HEK293 (cell line): Measurements from ENCODE around the gene IZUMO4.

Experiments used
- CTCF ChIA-PET: fragments of 350-600 bp; formaldehyde crosslinking; extraction: SDS; loops from one replicate; lab custom pipeline; 2021; ENCODE audit warnings: antibody characterized with exemption; lab: Yijun Ruan, JAX
- POLR2A ChIA-PET: fragments of 300-600 bp; formaldehyde crosslinking; extraction: SDS; loops from one replicate; lab custom pipeline; 2020; ENCODE audit warnings: antibody characterized with exemption, inconsistent platforms; lab: Yijun Ruan, JAX
- H3K27ac ChIP-seq: fragments of 200-500 bp; sonication (Bioruptor generic); 2 replicates; pipeline ENCODE4 v1.5.1; 2014; ENCODE audit warnings: low read depth, low read length, control low read depth, inconsistent platforms; ENCODE audit errors: extremely low read depth
- H3K36me3 ChIP-seq, 2 experiments: fragments of 200-500 bp in 1 of 2; sonication (Bioruptor generic) in 1 of 2; 1 replicate in 1 of 2; 2 replicates in 1 of 2; pipeline ENCODE4 v1.5.1; 2014 to 2017; ENCODE audit warnings: inconsistent platforms in 2 of 2, low read length in 2 of 2; ENCODE audit not compliant: control insufficient read depth in 2 of 2, insufficient read depth in 1 of 2
- H3K4me1 ChIP-seq: fragments of 200-500 bp; sonication (Bioruptor generic); 2 replicates; pipeline ENCODE4 v1.5.1; 2014; ENCODE audit warnings: mild to moderate bottlenecking, low read length, inconsistent platforms; ENCODE audit not compliant: control insufficient read depth, insufficient read depth
- H3K4me3 ChIP-seq: 2 replicates; pipeline ENCODE4 v1.5.1; 2011; ENCODE audit warnings: low read depth, mild to moderate bottlenecking, control low read depth, low read length, moderate library complexity
- H3K9me3 ChIP-seq: fragments of 200-500 bp; sonication (Bioruptor generic); 2 replicates; pipeline ENCODE4 v1.5.1; 2014; ENCODE audit warnings: low read depth, low read length, inconsistent platforms; ENCODE audit not compliant: control insufficient read depth, insufficient read depth
- GLI4 ChIP-seq: fragments of 450-650 bp; formaldehyde crosslinking; IDR thresholded peaks from 2 replicates; pipeline ENCODE4 v1.5.1; 2016; ENCODE audit warnings: missing biosample characterization, missing genetic modification characterization
- HOXC10 ChIP-seq: sonication (generic); formaldehyde crosslinking; IDR thresholded peaks from 2 replicates; pipeline ENCODE4 v1.8.1; 2023; ENCODE audit warnings: mild to moderate bottlenecking, missing genetic modification reagents
- KLF16 ChIP-seq: fragments of 450-650 bp; formaldehyde crosslinking; IDR thresholded peaks from 2 replicates; pipeline ENCODE4 v1.5.1; 2017; ENCODE audit warnings: missing biosample characterization, missing genetic modification characterization
- KLF9 ChIP-seq: fragments of 450-650 bp; formaldehyde crosslinking; IDR thresholded peaks from 2 replicates; pipeline ENCODE4 v1.5.1; 2016; ENCODE audit warnings: missing biosample characterization, missing genetic modification characterization, low read depth
- MYNN ChIP-seq: fragments of 450-650 bp; formaldehyde crosslinking; IDR thresholded peaks from 2 replicates; pipeline ENCODE4 v1.5.1; 2016; ENCODE audit warnings: missing biosample characterization, missing genetic modification characterization, borderline replicate concordance
- OSR2 ChIP-seq: fragments of 450-650 bp; formaldehyde crosslinking; IDR thresholded peaks from 2 replicates; pipeline ENCODE4 v1.5.1; 2016; ENCODE audit warnings: missing biosample characterization, missing genetic modification characterization
- OVOL3 ChIP-seq: fragments of 450-650 bp; formaldehyde crosslinking; IDR thresholded peaks from 2 replicates; pipeline ENCODE4 v1.5.1; 2016; ENCODE audit warnings: missing biosample characterization, missing genetic modification characterization
- RBAK ChIP-seq: fragments of 450-650 bp; formaldehyde crosslinking; IDR thresholded peaks from 2 replicates; pipeline ENCODE4 v1.5.1; 2016; ENCODE audit warnings: missing biosample characterization, missing genetic modification characterization
- SCRT2 ChIP-seq: fragments of 450-650 bp; formaldehyde crosslinking; IDR thresholded peaks from 2 replicates; pipeline ENCODE4 v1.5.1; 2016; ENCODE audit warnings: missing biosample characterization, missing genetic modification characterization
- TSHZ1 ChIP-seq: fragments of 450-650 bp; formaldehyde crosslinking; IDR thresholded peaks from 2 replicates; pipeline ENCODE4 v1.5.1; 2016; ENCODE audit warnings: missing biosample characterization, missing genetic modification characterization, borderline replicate concordance
- ZBTB21 ChIP-seq: fragments of 450-650 bp; formaldehyde crosslinking; IDR thresholded peaks from 2 replicates; pipeline ENCODE4 v1.5.1; 2017; ENCODE audit warnings: missing biosample characterization, missing genetic modification characterization
- ZBTB48 ChIP-seq: fragments of 450-650 bp; formaldehyde crosslinking; IDR thresholded peaks from 2 replicates; pipeline ENCODE4 v1.5.1; 2016; ENCODE audit warnings: missing biosample characterization, missing genetic modification characterization
- ZNF114 ChIP-seq: fragments of 450-650 bp; formaldehyde crosslinking; IDR thresholded peaks from 2 replicates; pipeline ENCODE4 v1.5.0; 2017; ENCODE audit warnings: missing biosample characterization, missing genetic modification characterization
- ZNF140 ChIP-seq: fragments of 450-650 bp; formaldehyde crosslinking; IDR thresholded peaks from 2 replicates; pipeline ENCODE4 v1.5.1; 2016; ENCODE audit warnings: missing biosample characterization, missing genetic modification characterization
- ZNF248 ChIP-seq: fragments of 450-650 bp; formaldehyde crosslinking; IDR thresholded peaks from 2 replicates; pipeline ENCODE4 v1.5.1; 2017; ENCODE audit warnings: missing biosample characterization, missing genetic modification characterization
- ZNF26 ChIP-seq: fragments of 450-650 bp; formaldehyde crosslinking; IDR thresholded peaks from 2 replicates; pipeline ENCODE4 v1.5.1; 2016; ENCODE audit warnings: missing biosample characterization, missing genetic modification characterization
- ZNF391 ChIP-seq: fragments of 450-650 bp; formaldehyde crosslinking; IDR thresholded peaks from 2 replicates; pipeline ENCODE4 v1.5.1; 2016; ENCODE audit warnings: low read depth, missing biosample characterization, missing genetic modification characterization, borderline replicate concordance
- ZNF529 ChIP-seq: fragments of 450-650 bp; formaldehyde crosslinking; IDR thresholded peaks from 2 replicates; pipeline ENCODE4 v1.5.1; 2017; ENCODE audit warnings: missing genetic modification characterization, missing biosample characterization; ENCODE audit not compliant: insufficient replicate concordance
- ZNF580 ChIP-seq: fragments of 450-650 bp; formaldehyde crosslinking; IDR thresholded peaks from 2 replicates; pipeline ENCODE4 v1.5.1; 2016; ENCODE audit warnings: missing biosample characterization, missing genetic modification characterization
- ZNF692 ChIP-seq: fragments of 450-650 bp; formaldehyde crosslinking; IDR thresholded peaks from 2 replicates; pipeline ENCODE4 v1.5.1; 2016; ENCODE audit warnings: missing biosample characterization, missing genetic modification characterization
- ZNF76 ChIP-seq: fragments of 450-650 bp; formaldehyde crosslinking; IDR thresholded peaks from 2 replicates; pipeline ENCODE4; 2016; ENCODE audit warnings: low read depth, missing biosample characterization, missing genetic modification characterization, borderline replicate concordance

IZUMO4 gene

GRCh38 chr19:2114821-2115220 is 18.1 kb downstream of the IZUMO4 start:
- Histone ChIP-seq H3K27ac (no peak overlapping the region), H3K36me3 (peaks cover 9 to 96% of the 10 kb centered on the region in 2 experiments; a peak in 2 of 3 replicates), H3K9me3 (no peaks in the 10 kb centered on the region), H3K4me3 (no peak overlapping the region), H3K4me1 (no peaks in the 10 kb centered on the region)
- no peak for TF ChIP-seq KLF9 (tag by site-specific recombination)
- no peak for TF ChIP-seq ZNF391 (tag by site-specific recombination)
- no peak for TF ChIP-seq ZNF692 (tag by site-specific recombination)
- TF ChIP-seq OVOL3 (tag by site-specific recombination) = no peak
- no peak for TF ChIP-seq TSHZ1 (tag by site-specific recombination)
- no peak for TF ChIP-seq ZNF76 (tag by site-specific recombination)
- no peak for TF ChIP-seq ZBTB48
- TF ChIP-seq ZNF248 (tag by site-specific recombination) = no peak
- TF ChIP-seq SCRT2 (tag by site-specific recombination) = no peak
- TF ChIP-seq KLF16 (tag by site-specific recombination) = no peak
- no peak for TF ChIP-seq RBAK (tag by site-specific recombination)
- TF ChIP-seq MYNN = no peak
- ChIA-PET CTCF (no interaction called here), POLR2A (no interaction called here)

- Histone ChIP-seq H3K4me3 (no peak overlapping the region), H3K4me1 (no peaks in the 10 kb centered on the region)
- TF ChIP-seq OSR2 (tag by site-specific recombination) = no peak
- no peak for TF ChIP-seq MYNN
- TF ChIP-seq ZBTB21 (tag by site-specific recombination) = no peak
- TF ChIP-seq ZNF140 = no peak
- no peak for TF ChIP-seq ZNF580 (tag by site-specific recombination)
- no peak for TF ChIP-seq ZNF114 (tag by site-specific recombination)
- TF ChIP-seq GLI4 (tag by site-specific recombination) = no peak
- no peak for TF ChIP-seq ZNF26 (tag by site-specific recombination)
- no peak for TF ChIP-seq ZBTB48
- no peak for TF ChIP-seq HOXC10 (CRISPR knock-in tag)
- TF ChIP-seq ZNF529 = no peak
- TF ChIP-seq, all 188 proteins: peak for 0
- ChIA-PET POLR2A (no interaction called here), CTCF (no interaction called here)
- Histone ChIP-seq H3K9me3 (no peaks in the 10 kb centered on the region), H3K36me3 (peaks cover 9 to 96% of the 10 kb centered on the region in 2 experiments; a peak in 2 of 3 replicates), H3K27ac (no peak overlapping the region)
Measured at GRCh38 chr19:2115324-2115723, 18.6 kb downstream of the IZUMO4 start.
